Skeletal muscle cell (primary cell): Measurements from ENCODE around the gene TBC1D22A.

Experiments
- DNase-seq: peaks from one replicate; pipeline ENCODE4 v3.0.0-alpha.2; 2010; ENCODE audit warnings: low read depth
- H3K4me3 ChIP-seq: 2 replicates; pipeline ENCODE4 v1.5.1; 2011; ENCODE audit warnings: low read depth, mild to moderate bottlenecking, control low read depth, low read length, moderate library complexity

The TBC1D22A gene

GRCh38 chr22:46791201-46791731 lies 28.8 kb downstream of the TBC1D22A start:
- no peak for DNase-seq
- no peak overlapping the region for H3K4me3 ChIP-seq

DNA sequence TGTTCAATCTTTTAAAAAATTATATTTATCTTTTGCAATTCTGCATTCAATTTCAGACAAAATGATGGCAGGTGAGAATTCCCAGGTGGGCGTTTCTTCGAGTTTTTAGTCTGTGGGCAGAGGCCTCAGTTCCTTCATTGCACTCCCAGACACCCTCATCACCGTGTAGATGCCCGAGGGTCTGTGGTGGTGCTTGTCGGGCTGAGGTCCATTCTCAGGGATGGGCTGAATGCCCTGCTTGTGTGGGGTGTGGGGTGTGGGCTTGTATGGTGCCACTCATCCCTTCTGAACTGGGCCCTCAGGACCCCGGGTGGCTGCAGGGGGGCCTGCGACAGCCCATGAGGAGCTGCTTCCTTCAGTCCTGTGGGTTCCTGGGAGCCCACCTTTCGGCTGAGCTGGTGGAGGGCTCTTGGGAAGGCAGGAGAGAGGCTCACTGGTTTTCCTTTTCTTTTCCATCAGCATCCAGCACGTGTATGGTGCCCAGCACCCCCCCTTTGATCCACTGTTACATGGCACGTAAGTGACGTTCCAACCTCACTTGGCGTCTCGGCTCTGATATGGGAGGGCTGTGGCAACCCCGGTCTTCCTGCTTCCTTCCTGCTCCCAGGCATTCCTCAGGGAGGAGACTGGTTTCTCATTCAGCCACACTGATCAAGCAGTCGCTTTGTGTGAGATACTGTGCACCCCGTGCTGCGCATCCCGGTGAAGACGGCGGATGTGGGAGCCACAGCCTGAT lies 29.8 kb downstream of the TBC1D22A start:
- H3K4me3 ChIP-seq: no peak overlapping the region
- DNase-seq: no peak

DNA sequence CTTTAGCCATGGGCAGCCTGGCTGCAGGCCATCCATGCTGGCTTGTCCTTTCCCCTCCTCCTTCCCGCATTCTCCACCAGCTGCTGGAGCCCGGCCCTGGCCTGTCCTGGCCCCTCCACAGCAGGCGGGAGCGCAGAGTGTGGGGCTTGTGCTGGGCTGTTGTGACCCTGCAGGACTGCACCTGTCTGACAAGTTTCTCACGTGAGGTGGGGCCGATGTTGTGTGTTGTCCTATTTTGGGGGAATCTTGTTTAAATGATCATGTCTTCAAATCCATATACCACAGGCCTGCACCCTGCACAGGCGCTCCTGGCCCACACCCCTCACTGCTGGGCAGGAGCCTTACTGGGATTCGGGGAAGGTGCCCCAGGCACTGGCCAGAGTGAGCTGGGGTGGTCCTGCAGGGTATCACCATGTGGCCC lies 30.4 kb downstream of the TBC1D22A start:
- no peak overlapping the region for H3K4me3 ChIP-seq
- no peak for DNase-seq

DNA sequence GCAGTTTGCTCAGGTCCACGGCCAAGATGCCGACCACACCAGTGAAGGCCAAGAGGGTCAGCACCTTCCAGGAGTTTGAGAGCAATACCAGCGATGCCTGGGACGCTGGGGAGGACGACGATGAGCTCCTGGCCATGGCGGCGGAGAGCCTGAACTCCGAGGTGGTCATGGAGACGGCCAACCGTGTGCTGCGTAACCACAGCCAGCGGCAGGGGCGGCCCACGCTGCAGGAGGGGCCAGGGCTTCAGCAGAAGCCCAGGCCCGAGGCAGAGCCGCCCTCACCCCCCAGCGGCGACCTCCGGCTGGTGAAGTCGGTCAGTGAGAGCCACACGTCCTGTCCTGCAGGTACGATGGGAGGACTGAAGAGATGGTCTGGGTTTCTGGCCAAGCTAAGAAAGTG lies 31.0 kb downstream of the TBC1D22A start:
- no peak for DNase-seq
- H3K4me3 ChIP-seq: no peak overlapping the region

DNA sequence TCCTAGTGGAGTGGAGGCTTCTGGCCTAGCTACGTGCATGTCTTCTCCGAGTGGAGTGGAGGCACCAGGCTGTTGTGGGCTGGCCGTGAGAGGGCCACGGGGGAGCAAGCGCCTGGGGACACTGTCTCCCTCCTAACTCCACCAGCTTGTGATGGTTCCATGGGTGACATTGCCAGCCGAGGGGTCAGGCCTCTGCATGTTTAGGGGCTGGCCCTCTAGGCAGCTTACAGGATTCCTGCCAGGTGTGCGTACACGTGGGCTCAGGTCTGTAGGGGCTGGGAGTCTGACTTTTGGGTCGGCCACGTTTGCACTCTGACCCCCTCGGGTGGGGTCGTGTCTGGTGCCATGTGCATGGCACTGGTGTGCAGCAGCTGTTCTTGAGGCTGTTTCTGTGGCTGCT lies 31.6 kb downstream of the TBC1D22A start:
- no peak overlapping the region for H3K4me3 ChIP-seq
- DNase-seq: no peak

- no peak overlapping the region for H3K4me3 ChIP-seq
- no peak for DNase-seq
These were observed 32.0 kb downstream of the TBC1D22A start for GRCh38 chr22:46794491-46794890.

GRCh38 chr22:46795140-46795539 lies 32.7 kb downstream of the TBC1D22A start:
- no peak overlapping the region for H3K4me3 ChIP-seq
- DNase-seq: no peak

DNA sequence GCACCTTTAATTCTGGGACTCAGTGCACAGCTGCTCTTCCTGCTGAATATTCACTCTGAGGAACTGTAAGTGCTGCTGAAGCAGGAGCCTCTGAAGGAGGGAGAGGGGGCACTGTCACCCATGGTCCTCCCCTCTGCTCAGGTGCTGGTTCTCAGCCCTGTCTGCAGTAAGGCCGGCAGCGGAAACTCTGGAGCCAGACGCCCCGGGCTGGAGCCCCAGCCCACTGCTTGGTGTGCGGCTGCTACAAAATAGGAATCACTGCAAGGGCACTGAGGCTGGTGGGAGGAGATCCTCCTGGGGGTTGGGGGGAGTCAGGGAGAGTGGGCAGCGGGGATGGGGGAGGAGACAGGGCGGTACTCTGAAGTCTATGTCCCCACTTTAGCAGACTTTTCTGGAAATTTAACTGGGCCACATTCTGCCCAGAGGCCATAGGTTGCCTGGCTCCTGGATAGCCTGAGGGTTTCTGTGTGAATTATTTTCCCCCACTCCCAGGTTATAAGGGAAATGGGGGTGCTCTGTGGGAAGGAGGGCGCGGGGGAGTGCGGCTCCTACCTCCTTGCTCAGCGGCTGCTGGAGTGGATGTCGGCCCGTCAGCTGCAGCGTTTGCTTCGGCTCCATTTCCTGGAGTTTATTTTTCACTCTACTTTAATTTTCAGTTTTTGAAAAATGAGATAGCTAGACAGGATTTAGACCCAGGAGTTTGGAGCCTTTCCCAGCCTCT lies 33.6 kb downstream of the TBC1D22A start:
- DNase-seq: no peak
- no peak overlapping the region for H3K4me3 ChIP-seq

DNA sequence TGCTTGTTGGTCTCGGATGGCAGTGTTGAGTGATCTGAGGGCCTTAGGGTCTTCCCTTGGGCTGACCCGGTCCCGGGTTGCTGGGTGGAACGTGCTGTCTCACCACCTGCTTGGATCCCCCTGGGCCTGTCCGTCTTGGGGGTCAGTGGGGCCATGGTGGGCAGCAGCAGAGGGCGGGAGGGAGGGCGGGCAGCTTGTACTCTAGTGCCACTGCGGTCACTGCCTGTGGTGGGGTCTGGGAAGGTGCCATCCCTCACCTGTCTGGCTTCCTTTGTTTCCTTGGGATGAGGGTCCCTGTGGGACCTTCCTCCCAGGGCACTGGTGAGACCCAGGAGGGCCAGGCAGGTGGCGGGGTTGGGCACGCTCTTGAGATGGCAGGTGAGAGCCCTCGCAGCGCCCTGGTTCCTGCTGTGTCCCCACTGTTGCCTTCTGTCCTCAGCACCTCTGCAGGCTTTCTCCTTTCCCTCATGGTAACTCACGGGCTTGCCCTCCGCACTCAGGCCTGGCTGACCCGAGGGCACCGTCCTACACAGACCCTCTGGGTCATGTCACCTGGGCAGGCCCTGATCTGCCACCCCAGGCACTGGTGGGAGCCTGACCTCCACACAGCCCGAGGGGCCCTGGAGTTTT lies 34.2 kb downstream of the TBC1D22A start:
- no peak for DNase-seq
- no peak overlapping the region for H3K4me3 ChIP-seq

GRCh38 chr22:46797355-46797754 lies 34.9 kb downstream of the TBC1D22A start:
- no peak for DNase-seq
- H3K4me3 ChIP-seq: no peak overlapping the region

GRCh38 chr22:46798041-46798365 lies 35.6 kb downstream of the TBC1D22A start:
- no peak overlapping the region for H3K4me3 ChIP-seq
- DNase-seq: no peak

- no peak for DNase-seq
- no peak overlapping the region for H3K4me3 ChIP-seq
These were observed 36.2 kb downstream of the TBC1D22A start for GRCh38 chr22:46798366-46799350.

GRCh38 chr22:46799626-46800025 lies 37.2 kb downstream of the TBC1D22A start:
- no peak for DNase-seq
- H3K4me3 ChIP-seq: no peak overlapping the region

DNA sequence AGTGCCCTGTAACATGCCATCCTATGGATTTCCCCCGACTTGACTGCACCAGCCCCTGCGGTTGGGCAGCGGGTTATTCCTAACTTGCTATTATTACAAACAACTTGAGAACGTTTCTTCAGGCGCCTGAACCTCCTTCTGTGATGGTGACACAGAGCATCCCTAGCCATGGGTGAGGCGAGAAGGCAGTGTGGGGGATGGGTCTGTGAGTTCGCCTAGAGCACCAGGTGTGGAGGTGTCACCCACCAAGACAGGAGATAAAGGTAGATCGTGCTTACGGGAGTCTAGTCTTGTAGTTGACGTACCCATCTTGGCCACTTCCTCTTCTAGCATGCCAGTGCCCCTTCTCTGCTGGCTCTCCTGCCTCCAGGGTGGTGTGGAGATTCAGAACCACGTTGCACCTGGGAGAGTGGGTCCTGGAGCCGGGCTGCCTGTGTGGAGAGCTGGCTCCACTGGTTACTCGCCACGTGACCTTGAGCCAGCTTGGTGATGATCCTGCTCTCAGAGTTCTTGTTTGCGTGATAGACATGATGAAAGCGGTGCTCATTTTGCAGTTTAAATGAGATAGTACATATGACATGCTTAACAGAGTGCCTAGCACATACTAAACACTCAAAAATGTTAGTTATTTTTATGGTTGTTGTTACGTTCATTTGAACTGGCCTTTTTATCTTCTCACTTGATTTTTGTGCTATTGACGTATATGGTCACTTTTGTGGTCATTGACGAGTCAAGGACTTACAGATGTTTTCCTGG lies 37.8 kb downstream of the TBC1D22A start:
- DNase-seq: no peak
- no peak overlapping the region for H3K4me3 ChIP-seq

GRCh38 chr22:46801331-46801811 lies 38.9 kb downstream of the TBC1D22A start:
- no peak overlapping the region for H3K4me3 ChIP-seq
- no peak for DNase-seq

- no peak overlapping the region for H3K4me3 ChIP-seq
- DNase-seq: no peak
These were observed 39.6 kb downstream of the TBC1D22A start for GRCh38 chr22:46801826-46802607.

DNA sequence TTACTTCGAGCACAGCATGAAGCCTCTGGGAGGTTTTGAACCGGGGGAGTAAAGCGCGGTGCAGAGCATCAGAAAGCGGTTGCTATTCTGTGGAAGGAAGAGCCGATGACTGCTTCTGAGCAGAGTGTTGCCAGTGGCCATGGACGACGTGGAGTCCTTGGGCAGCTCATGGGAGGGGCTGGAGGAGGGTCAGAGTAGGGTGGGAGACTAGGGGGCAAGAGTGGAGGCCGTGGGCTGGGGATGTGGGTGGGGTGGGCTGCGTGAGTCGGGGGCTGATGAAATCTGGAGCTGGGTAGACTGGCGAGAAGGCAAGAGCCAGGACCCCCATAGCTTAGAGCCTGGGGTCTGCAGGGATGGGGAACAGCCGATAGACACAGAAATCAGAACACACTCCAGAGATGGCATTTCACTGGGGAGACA lies 40.2 kb downstream of the TBC1D22A start:
- no peak for DNase-seq

More for the DNA sequence above, 40.2 kb downstream of the TBC1D22A start:
- no peak overlapping the region for H3K4me3 ChIP-seq
